Measurements from ENCODE around the gene LHPP.

The LHPP gene

GRCh38 chr10:124522933-124523871, 61.6 kb downstream of the LHPP start:
- DNase-seq, result no peak

- no peak for DNase-seq
Observed at GRCh38 chr10:124523901-124524300, 62.3 kb downstream of the LHPP start.

GRCh38 chr10:124524991-124525653, 63.5 kb downstream of the LHPP start:
- no peak for DNase-seq

- DNase-seq, result no peak
Observed at GRCh38 chr10:124525751-124526600, 64.4 kb downstream of the LHPP start.

GRCh38 chr10:124526621-124527267, 65.1 kb downstream of the LHPP start:
- DNase-seq, result no peak

GRCh38 chr10:124527874-124528395, 66.3 kb downstream of the LHPP start:
- DNase-seq, result no peak

- no peak for DNase-seq
Observed at GRCh38 chr10:124529661-124530214, 68.1 kb downstream of the LHPP start.

- DNase-seq, result peak; percentile 89
Observed at GRCh38 chr10:124530215-124530665, 68.6 kb downstream of the LHPP start.

- DNase-seq, result no peak
Observed at GRCh38 chr10:124530816-124531215, 69.2 kb downstream of the LHPP start.

- no peak for DNase-seq
Observed at GRCh38 chr10:124532106-124532641, 70.6 kb downstream of the LHPP start.

- DNase-seq, result no peak
Observed at GRCh38 chr10:124532788-124533187, 71.2 kb downstream of the LHPP start.

GRCh38 chr10:124533266-124533665, 71.6 kb downstream of the LHPP start:
- DNase-seq, result no peak

- no peak for DNase-seq
Observed at GRCh38 chr10:124534231-124534798, 72.7 kb downstream of the LHPP start.

GRCh38 chr10:124534826-124535601, 73.4 kb downstream of the LHPP start:
- no peak for DNase-seq

GRCh38 chr10:124535731-124536495, 74.3 kb downstream of the LHPP start:
- DNase-seq, result no peak

- DNase-seq, result no peak
Observed at GRCh38 chr10:124536496-124537050, 75.0 kb downstream of the LHPP start.

- no peak for DNase-seq
Observed at GRCh38 chr10:124537166-124537725, 75.6 kb downstream of the LHPP start.

GRCh38 chr10:124537891-124538290, 76.3 kb downstream of the LHPP start:
- DNase-seq, result no peak

GRCh38 chr10:124538706-124539105, 77.1 kb downstream of the LHPP start:
- no peak for DNase-seq

Data from activated CD8-positive, alpha-beta memory T cell treated with anti-CD3 and anti-CD28 coated beads, Interleukin-2, amount 50 U/mL, for 4 hours (primary cell).